HG03439 (cell line): ENCODE data around the gene DLX3.

Experiments used
- ATAC-seq: cut with Tn5 transposase; IDR thresholded peaks from one replicate; pipeline ENCODE4 v1.9.1; 2021; ENCODE audit warnings: mild to moderate bottlenecking, moderate library complexity; ENCODE audit not compliant: unreplicated experiment

The DLX3 gene

DNA sequence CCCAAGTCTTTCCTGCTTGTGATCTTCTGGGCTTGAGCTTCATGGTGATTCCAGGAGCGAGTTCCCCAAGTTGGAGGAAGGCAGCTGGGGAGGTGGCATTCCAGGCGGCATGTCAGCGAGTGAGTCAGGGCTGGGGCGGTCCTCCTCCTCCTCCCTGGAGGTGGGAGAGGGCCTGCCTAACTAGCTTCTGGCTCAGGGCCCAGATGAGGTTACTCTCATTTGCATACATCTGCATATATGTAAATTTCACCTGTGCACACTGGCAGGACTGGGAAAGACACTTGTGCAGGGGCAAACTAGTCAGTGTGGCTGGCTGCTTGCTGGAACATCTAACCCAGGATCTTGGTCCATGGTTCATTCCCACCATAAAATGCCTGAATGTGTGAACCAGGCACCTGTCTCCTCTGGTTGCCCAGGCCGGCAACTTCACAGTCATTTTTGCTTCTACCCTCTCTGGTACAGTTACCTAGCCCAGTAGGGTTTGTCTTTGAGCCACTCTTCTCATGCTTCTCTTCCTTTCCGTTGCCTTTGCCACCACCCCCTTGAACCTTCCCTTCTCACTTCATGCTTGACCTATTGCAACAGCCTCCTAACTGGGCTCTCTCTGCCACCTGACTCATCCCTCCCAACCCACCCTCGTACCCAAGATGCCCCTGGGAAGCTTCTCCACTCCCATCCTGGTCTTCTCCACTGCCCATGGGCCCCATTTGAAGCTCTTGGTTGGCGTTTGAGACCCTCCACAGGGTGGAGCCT lies 35.7 kb downstream of the DLX3 start:
- ATAC-seq, result no peak

DNA sequence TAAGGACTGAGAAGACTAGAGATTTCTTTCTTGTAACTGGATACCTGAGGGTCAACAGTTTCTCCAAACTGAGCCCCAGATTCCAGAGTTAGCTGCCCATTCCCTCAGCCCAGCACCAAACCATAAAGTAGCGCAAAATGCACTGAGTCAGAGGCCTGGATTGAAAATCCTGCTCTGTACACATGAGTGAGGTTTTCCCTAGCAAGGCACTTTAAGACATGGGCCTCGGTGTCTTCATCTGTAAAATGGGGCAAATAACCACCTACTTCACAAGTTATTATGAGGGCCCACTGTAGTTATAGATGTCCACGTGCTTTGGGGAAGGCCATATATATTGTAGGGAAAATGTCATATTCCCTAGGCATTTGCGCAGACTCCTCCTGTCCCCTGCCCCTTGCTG lies 36.3 kb downstream of the DLX3 start:
- ATAC-seq, result no peak

DNA sequence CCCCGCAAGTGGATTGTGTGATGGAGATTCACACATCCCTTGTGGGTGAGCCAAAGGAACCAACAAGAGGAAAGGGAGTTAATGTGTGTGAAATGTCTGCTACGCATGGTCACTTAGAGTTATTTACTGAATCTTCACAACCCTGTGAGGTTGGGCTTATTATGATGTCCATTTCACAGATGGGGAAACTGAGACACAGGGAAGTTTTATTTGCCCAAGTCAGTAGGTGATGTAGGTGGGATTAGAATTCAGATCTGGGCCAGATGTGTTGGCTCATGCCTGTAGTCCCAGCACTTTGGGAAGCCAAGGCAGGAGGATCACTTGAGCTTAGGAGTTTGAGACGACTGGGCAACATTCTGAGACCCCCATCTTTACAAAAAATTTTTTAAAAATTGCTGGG lies 37.7 kb downstream of the DLX3 start:
- ATAC-seq, result no peak

DNA sequence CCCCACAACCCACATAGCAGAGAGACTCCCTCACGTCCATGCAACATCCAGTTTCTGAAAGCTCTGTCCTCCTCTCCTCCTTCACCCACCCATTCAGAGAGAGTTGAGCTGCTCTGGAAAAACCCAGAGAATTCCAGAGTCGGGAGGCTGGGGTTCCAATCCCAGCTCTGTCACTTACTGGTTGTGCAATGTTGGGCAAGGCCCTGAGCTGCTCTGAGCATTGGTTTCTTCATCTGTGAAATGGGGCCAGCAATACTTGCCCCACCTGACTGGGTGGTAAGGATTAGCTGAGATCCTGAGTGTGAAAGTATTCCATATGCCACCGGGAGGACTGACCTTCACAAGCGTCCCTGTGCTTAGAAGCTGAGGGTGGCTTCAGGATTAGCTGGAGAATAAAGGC lies 38.2 kb downstream of the DLX3 start:
- ATAC-seq, result no peak

DNA sequence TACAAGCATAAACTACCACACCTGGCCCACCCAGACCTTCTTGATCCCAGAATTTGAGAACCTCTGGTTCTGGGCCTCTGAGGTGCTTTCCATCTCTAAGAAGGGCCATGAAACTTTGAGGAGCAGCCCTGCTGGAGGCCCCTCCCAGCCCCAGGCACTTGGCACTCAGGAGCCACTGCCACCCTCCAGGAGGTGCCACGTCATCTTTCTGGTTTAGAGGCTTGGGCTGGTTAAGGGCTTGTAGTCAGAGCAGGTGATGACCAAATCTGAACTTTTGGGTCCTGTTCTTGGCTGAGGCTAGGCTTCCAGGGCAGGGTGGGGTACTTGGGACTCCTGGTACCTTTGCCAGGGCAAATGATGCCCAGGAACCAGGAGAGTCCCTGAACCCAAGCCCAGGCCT lies 39.9 kb downstream of the DLX3 start:
- ATAC-seq, result no peak

DNA sequence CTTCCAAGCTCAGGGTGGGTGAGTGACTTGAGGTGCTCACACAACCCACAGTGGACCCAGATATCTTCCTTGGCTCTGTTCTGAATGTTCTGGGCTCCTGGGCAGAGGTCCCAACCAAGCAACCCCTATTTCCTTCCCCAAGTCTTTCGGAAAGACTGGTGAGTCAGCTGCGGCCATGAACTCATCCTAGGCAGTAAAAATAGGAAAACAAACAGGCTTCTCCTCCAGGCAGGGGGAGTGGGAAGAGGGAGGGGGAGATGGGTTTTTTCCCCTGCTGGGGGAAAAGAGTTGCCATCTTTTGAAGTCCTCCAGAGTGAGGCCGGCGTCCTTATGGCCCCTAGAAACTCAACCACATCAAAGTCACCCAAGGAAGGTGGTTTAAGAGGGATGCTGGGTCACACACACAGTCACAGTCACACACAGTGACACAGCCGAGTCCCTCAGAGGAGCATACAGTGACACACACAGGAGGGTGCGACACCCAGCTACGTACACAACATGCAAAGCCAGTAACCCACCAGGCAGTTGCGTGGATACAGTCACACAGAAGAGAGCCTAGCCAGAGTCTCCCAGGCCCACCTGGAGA lies 42.0 kb downstream of the DLX3 start:
- ATAC-seq, result no peak

DNA sequence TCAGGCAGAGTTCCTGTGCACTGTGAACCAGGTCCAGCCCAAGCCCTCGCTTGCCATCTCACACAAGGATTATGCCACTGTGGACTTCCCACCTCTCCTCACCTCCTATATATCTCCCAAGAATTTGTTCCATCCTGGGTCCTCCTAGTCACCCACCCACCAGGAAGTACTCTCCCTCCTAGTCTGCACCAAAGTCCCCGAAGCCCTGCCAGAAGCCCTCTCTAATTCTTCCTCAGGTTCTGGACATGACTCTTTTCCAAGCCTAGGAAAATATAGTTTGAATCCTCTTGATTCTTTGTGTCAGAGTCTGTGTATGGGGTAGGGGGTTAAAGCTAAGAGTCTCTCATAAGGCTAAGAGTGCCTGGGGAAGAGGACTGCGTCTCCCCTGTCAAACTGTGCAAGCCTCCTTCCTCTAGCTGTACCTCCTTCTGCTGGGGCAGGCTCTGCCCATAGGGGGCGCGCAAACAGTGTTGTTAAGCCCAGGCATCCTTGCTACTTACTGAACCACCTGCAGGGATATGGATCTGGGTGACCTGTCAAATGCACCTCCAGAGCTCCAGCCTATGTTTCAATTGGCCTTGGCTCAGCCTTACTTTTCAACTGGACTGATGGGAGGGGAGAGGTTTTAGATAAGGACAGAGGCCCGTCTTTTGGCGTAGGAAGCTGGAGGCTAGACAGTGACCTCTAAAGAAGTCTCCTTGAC lies 42.7 kb downstream of the DLX3 start:
- no peak for ATAC-seq

DNA sequence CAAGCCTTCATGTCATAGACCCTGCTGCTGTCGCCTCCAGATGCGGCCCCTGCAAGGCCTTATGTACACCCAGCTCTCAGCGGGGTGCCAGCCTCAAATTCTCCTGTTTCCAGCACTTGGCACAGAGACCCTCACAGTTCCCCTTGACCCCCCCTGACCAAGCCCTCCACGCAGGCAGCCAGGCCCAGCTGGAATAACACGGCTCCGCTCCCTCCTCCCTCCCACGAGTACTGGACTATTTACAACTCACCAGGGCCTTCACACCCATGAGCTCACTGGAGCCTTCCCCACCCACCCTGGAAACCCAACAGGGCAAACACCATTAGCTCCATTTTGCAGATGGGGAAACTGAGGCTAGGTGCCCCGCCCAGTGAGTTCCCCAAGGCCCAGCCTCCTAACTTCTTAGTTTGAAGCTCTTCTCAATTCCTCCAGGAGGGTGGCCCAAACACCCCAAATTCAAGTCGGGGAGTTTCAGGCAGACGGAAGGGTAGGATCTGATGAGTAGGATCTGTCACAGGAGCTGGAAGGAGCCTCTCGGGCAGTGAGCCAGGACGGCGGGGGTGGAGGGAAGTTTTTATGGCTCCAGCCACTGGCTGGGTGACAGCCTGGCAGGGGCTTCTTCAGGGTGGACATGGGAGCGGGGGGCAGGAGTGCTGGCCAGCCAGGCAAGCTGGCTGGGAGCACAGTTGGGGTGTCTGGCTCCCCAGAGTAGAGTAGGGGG lies 43.5 kb downstream of the DLX3 start:
- no peak for ATAC-seq

DNA sequence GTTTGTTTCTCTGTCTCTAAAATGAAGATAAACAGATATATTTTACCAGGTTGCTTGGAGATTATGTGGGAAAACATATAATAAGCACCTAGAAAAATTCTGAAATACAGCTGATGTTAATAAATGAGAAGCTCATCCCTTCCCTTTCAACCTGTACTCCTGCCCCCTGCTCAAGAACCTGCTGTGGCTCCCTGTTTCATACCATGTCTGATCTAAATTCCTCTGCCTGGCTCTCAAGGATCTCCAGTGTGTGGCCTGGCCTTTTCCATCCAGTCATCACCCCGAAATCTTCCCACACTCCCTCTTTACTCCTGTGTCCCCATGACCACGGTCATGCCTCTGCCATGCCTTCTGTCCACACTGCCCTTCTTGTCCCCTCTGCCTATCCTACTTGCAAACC lies 45.4 kb downstream of the DLX3 start:
- no peak for ATAC-seq

DNA sequence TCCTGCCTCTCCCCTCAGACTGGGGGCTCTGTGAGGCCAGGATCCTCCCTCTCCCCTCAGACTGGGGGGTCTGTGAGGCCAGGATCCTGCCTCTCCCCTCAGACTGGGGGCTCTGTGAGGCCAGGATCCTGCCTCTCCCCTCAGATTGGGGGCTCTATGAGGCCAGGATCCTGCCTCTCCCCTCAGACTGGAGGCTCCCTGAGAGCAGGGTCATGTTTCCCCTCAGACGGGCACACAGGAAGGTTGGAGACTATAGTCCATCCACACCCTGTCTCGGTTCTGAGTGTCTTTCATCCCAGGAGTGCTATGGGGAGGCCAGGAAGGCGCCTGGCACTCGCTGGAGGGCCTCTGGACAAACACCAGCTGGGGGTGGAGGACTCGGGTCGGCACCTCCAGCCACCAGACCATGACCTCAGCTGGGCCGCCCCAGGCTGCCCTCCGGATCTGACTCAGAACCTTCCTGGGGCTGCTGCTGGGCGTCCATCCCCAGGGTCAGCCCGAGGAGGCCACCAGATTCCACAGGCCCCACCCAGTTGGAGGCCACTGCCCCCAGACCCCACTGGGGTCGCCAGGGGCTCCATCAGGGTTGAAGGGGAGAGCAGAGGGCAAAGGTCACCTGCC lies 48.0 kb downstream of the DLX3 start:
- no peak for ATAC-seq

DNA sequence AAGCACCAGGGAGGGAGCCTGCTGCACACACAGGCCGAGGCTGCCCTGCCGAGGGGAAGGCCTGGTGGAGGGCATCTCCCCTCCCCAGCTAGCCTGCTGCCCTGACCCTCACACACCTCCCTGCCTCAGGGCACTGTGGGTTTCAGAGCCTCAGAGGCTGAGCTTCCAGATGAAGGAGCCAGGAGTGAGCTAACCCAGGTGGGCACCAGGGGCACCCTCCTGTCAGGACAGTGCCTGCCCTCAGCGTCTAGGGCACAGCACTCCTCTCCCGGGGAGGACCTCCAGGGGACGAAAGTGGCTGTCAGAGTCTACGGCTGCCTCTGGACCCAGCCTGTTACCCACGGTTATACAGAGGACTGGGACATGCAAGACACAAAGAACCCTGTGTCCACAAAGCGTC lies 48.8 kb downstream of the DLX3 start:
- ATAC-seq, result no peak

DNA sequence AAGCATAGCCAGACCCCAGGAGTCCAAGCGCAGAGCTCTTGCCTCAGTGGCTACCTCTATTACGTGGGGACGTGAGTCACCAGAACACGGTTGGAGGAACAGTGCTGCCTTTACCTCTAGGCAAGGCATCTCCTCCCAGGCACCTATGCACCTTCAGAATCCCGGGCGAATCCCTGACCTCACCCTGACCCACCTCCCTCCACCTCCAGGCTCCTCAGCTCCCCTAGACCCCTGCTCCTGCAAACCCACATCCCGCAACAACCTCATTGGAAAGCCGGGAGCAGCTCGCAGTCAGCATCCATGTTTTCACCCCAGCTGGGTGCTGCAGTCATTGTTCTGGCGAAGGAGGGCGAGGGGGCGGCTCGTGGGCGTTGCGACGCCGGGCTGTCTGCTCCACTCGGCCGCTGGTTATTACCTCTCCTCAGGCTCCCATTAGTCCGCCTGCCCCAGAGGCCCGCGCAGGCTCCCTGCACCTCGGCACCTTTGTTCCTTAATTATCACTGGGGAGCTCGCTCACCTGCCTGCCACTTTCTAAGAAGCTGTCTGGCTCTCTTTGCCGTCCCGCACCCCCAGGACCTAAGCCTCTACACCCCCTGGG lies 50.7 kb downstream of the DLX3 start:
- ATAC-seq, result no peak

DNA sequence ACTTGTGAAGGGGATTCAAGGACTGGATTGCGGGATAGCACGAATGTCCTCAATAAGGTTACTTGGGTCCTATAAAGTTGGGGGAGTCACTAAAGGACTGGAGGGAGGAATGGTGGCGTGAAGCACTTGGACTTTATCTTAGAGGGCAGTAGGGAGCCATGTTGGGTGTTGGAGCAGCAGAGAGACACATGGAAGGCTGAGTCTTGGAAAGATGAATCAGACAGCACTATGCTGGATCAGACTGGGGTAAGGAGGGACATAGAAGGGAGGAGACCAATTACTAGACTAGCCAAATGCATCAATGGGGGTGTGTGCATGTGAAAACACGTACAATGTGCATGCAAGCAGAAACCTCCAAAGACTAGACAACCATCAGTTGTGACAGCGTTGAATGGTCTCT lies 52.1 kb downstream of the DLX3 start:
- no peak for ATAC-seq

DNA sequence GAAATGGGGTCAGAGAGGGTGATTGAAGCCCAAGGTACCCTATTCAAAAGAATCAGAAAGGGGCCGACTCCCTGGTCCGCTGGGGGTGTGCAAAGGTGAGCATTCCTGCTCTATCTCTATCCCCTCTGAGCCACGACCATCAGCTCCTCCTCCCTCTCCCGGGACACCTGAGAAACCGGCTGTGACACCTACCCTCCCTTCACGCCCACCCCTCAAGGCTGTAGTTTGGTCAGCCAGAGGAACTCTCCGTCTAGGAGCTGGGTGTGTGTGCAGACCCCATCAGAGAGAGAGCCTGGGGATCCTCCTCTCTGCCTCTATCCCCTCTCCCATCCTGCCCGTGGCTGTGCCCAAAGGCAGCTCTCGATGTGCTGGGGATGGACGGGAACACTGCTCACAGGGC lies 53.6 kb downstream of the DLX3 start:
- ATAC-seq, result no peak
